Astrocyte (in vitro differentiated cells and primary cell): ENCODE results near the gene SART3. TPM values are rescaled to one million over a fixed set of nuclear protein-coding genes. Genes with fewer than 3 reads are reported as not detected.

Experiments used
- DNase-seq: peaks from one replicate; pipeline ENCODE4 v3.0.0-alpha.2; 2010; ENCODE audit warnings: low read depth
- FAIRE-seq: peaks from 2 replicates; lab custom pipeline; 2011; peaks lifted over from hg19 to GRCh38; lab: Jason Lieb, UNC
- H2AFZ ChIP-seq: 2 replicates; pipeline ENCODE4 v1.6.0; 2012; ENCODE audit warnings: low read depth, low read length, inconsistent platforms
- H3K27ac ChIP-seq: 2 replicates; pipeline ENCODE4 v1.5.1; 2011; ENCODE audit warnings: low read depth, low read length, inconsistent platforms
- H3K27me3 ChIP-seq: 2 replicates; pipeline ENCODE4 v1.6.0; 2011; ENCODE audit warnings: low read length, inconsistent platforms; ENCODE audit not compliant: insufficient read depth
- H3K36me3 ChIP-seq: 2 replicates; pipeline ENCODE4 v1.5.1; 2011; ENCODE audit warnings: low read length, inconsistent platforms; ENCODE audit not compliant: insufficient read depth
- H3K4me1 ChIP-seq: 2 replicates; pipeline ENCODE4 v1.5.1; 2011; ENCODE audit warnings: low read length, inconsistent platforms; ENCODE audit not compliant: insufficient read depth
- H3K4me2 ChIP-seq: 2 replicates; pipeline ENCODE4 v1.6.0; 2012; ENCODE audit warnings: low read length, inconsistent platforms
- H3K4me3 ChIP-seq: 2 replicates; pipeline ENCODE4 v1.5.1; 2011; ENCODE audit warnings: low read depth, mild to moderate bottlenecking, low read length, inconsistent platforms; ENCODE audit not compliant: insufficient read depth
- H3K79me2 ChIP-seq: 2 replicates; pipeline ENCODE4 v1.6.0; 2012; ENCODE audit warnings: mild to moderate bottlenecking, low read length, inconsistent platforms; ENCODE audit not compliant: insufficient read depth
- H3K9ac ChIP-seq: 2 replicates; pipeline ENCODE4 v1.6.0; 2012; ENCODE audit warnings: mild to moderate bottlenecking, low read length, inconsistent platforms
- H3K9me3 ChIP-seq: 2 replicates; pipeline ENCODE4 v1.5.1; 2012; ENCODE audit warnings: low read depth, mild to moderate bottlenecking, low read length, inconsistent platforms; ENCODE audit not compliant: insufficient read depth
- H4K20me1 ChIP-seq: 2 replicates; pipeline ENCODE4 v1.6.0; 2012; ENCODE audit warnings: low read length, inconsistent platforms; ENCODE audit not compliant: insufficient read depth
- H3K27ac Mint-ChIP-seq: one replicate; pipeline ENCODE4 v1.8.0; 2021; ENCODE audit warnings: mild to moderate bottlenecking, mixed read lengths; ENCODE audit not compliant: unreplicated experiment
- H3K27me3 Mint-ChIP-seq: one replicate; pipeline ENCODE4 v1.8.0; 2021; ENCODE audit warnings: low read depth, mixed read lengths; ENCODE audit not compliant: unreplicated experiment
- H3K36me3 Mint-ChIP-seq: one replicate; pipeline ENCODE4 v1.8.0; 2021; ENCODE audit warnings: low read depth, mixed read lengths; ENCODE audit not compliant: unreplicated experiment
- H3K4me1 Mint-ChIP-seq: one replicate; pipeline ENCODE4 v1.8.0; 2021; ENCODE audit warnings: low read depth, mixed read lengths; ENCODE audit not compliant: unreplicated experiment
- H3K4me3 Mint-ChIP-seq: one replicate; pipeline ENCODE4 v1.8.0; 2021; ENCODE audit warnings: mild to moderate bottlenecking, moderate library complexity, mixed read lengths; ENCODE audit not compliant: unreplicated experiment
- H3K9me3 Mint-ChIP-seq: one replicate; pipeline ENCODE4 v1.8.0; 2021; ENCODE audit warnings: mild to moderate bottlenecking, mixed read lengths; ENCODE audit not compliant: unreplicated experiment
- CTCF ChIP-seq: IDR thresholded peaks from 2 replicates; pipeline ENCODE4 v1.5.1; 2011; ENCODE audit warnings: low read depth, mild to moderate bottlenecking, inconsistent platforms, low read length, moderate library complexity; ENCODE audit not compliant: insufficient read depth
- EZH2 ChIP-seq: IDR thresholded peaks from 2 replicates; pipeline ENCODE4 v1.6.1; 2012; ENCODE audit warnings: mild to moderate bottlenecking, low read length, inconsistent platforms; ENCODE audit not compliant: insufficient read depth
- total RNA-seq: library from RNA; stranded (reverse); gene quantifications from 2 replicates; pipeline ENCODE4 v1.2.1, GENCODE V29; 2021

Gene SART3
- total RNA-seq, 1 donor from 2014 or later: 48.4 TPM

DNA sequence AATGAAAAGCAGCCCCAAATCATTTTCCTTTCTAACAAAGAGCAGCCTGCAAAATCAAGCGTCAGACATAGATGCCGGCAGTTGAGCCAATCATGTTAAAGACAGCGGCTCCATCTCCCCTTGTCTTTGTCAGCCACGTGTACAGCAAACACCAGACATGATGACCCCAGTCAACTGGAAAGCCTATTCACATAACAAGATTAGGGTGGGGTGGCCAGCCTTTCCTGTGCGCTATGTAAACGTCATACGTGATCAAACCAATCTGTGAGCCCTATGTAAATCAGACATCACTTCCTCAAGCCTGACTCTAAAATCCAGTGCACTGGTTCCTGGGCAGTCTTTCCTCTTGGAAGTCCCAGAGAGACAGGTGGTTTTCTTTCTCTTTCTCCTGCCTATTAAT lies 55.8 kb downstream of the SART3 start:
- Histone ChIP-seq H2AFZ (no peak overlapping the region), H3K79me2 (no peaks in the 10 kb centered on the region), H3K27ac (no peak overlapping the region), H3K4me1 (peaks cover 3% of the 10 kb centered on the region), H4K20me1 (no peaks in the 10 kb centered on the region), H3K27me3 (no peaks in the 10 kb centered on the region), H3K9me3 (peaks cover 7% of the 10 kb centered on the region), H3K4me3 (no peak overlapping the region), H3K9ac (no peak overlapping the region), H3K4me2 (no peak overlapping the region), H3K36me3 (no peaks in the 10 kb centered on the region)
- TF ChIP-seq EZH2 (no peak), CTCF (no peak)
- DNase-seq (no peak), FAIRE-seq (no peak)
- Mint-ChIP-seq H3K36me3 (no peaks in the 10 kb centered on the region), H3K4me1 (no peaks in the 10 kb centered on the region), H3K27me3 (peaks cover 4% of the 10 kb centered on the region), H3K4me3 (no peak overlapping the region), H3K27ac (no peak overlapping the region), H3K9me3 (peaks cover 14% of the 10 kb centered on the region)

- Histone ChIP-seq H3K4me1 (no peaks in the 10 kb centered on the region), H4K20me1 (no peaks in the 10 kb centered on the region), H3K4me2 (no peak overlapping the region), H3K79me2 (no peaks in the 10 kb centered on the region), H3K27ac (no peak overlapping the region), H3K36me3 (no peaks in the 10 kb centered on the region), H3K4me3 (no peak overlapping the region), H3K27me3 (no peaks in the 10 kb centered on the region), H3K9ac (no peak overlapping the region), H2AFZ (no peak overlapping the region), H3K9me3 (peaks cover 7% of the 10 kb centered on the region)
- no peak overlapping the region for H3K27ac Mint-ChIP-seq
- peaks cover 10% of the 10 kb centered on the region for H3K27me3 Mint-ChIP-seq
- H3K36me3 Mint-ChIP-seq: no peaks in the 10 kb centered on the region
- peaks cover 14% of the 10 kb centered on the region for H3K9me3 Mint-ChIP-seq
- TF ChIP-seq CTCF: no peak
- TF ChIP-seq EZH2: no peak
- H3K4me3 Mint-ChIP-seq: no peak overlapping the region
- DNase-seq: no peak
- FAIRE-seq: no peak
- H3K4me1 Mint-ChIP-seq: no peaks in the 10 kb centered on the region
Observed at GRCh38 chr12:108502922-108503321, 58.1 kb downstream of the SART3 start.

DNA sequence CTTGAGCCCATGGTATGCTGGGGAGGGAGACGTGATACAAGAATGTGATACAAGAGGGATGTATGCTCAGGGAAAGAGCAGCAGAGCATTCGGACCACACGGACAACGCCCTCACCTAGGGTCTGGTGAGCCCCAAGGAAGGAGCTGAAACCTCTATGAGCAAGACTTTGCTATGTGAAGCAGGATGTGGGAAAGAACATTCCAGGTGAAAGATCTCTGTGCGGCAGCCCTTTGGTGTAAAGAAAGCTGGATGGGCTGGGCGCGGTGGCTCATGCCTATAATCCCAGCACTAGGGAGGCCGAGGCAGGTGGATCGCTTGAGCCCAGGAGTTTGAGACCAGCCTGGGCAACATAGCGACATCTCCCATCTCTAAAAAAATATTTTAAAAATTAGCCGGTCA lies 62.8 kb downstream of the SART3 start:
- FAIRE-seq: no peak
- no peak overlapping the region for H2AFZ ChIP-seq
- Mint-ChIP-seq H3K36me3 (no peaks in the 10 kb centered on the region), H3K27me3 (peaks cover 37% of the 10 kb centered on the region), H3K4me3 (no peak overlapping the region), H3K27ac (no peak overlapping the region), H3K4me1 (no peaks in the 10 kb centered on the region), H3K9me3 (peaks cover 4% of the 10 kb centered on the region)
- H3K27ac ChIP-seq: no peak overlapping the region
- no peak overlapping the region for H3K9ac ChIP-seq
- no peaks in the 10 kb centered on the region for H3K79me2 ChIP-seq
- H3K4me1 ChIP-seq: no peaks in the 10 kb centered on the region
- no peak overlapping the region for H3K4me3 ChIP-seq
- TF ChIP-seq CTCF (no peak), EZH2 (no peak)
- no peak overlapping the region for H3K4me2 ChIP-seq
- H3K9me3 ChIP-seq: peaks cover 4% of the 10 kb centered on the region
- no peaks in the 10 kb centered on the region for H3K27me3 ChIP-seq
- H3K36me3 ChIP-seq: no peaks in the 10 kb centered on the region
- DNase-seq: no peak
- H4K20me1 ChIP-seq: no peaks in the 10 kb centered on the region
